ENCODE data around the gene PDE6H. TPM values are rescaled to one million over a fixed set of nuclear protein-coding genes. Genes with fewer than 3 reads are reported as not detected.
A peak's percentile ranks its signal among the peaks of the same experiment; 100 is the strongest.

Gene PDE6H
- total RNA-seq, 1 experiment from 2014 or later: not detected

- H3K36me3 ChIP-seq (ENCODE audit: low read depth): peaks cover 35% of the 10 kb centered on the region; the same call in 1 of the 2 replicates
- H3K9me2 ChIP-seq (ENCODE audit: insufficient read depth): no peaks in the 10 kb centered on the region
- intact Hi-C loops (cut with micrococcal nuclease; ENCODE audit: unreplicated experiment): no loop called here
- TF ChIP-seq CTCF (conservative IDR thresholded peaks at IDR 0.05) (no peak), EZH2 (IDR thresholded peaks at IDR 0.05; ENCODE audit: low read depth) (no peak)
- POLR2A ChIA-PET (ENCODE audit: unreplicated experiment): no interaction called here
- no peaks in the 10 kb centered on the region for H3K27me3 ChIP-seq (ENCODE audit: insufficient read depth, low read depth)
- no peak overlapping the region for H3K27ac ChIP-seq
- H3K4me3 ChIP-seq: no peak overlapping the region
- H2AFZ ChIP-seq: no peak overlapping the region
- H3K4me2 ChIP-seq: no peak overlapping the region
- BruUV-seq (replicated peaks): TSS peak; percentile 47
- no peaks in the 10 kb centered on the region for H3K9me3 ChIP-seq (ENCODE audit: insufficient read depth, low read depth)
- no peak for DNase-seq
- CTCF ChIA-PET: no interaction called here
- no peaks in the 10 kb centered on the region for H3K79me2 ChIP-seq (ENCODE audit: low read depth)
- H3F3A ChIP-seq (ENCODE audit: insufficient read depth, low read depth): no peaks in the 10 kb centered on the region
- H3K4me1 ChIP-seq (replicated peaks; ENCODE audit: insufficient read depth): peaks cover 3% of the 10 kb centered on the region
- H4K20me1 ChIP-seq (ENCODE audit: insufficient read depth): no peaks in the 10 kb centered on the region
These were observed 30.5 kb upstream of the PDE6H start for GRCh38 chr12:14942196-14942931.

- H3K27me3 ChIP-seq (ENCODE audit: insufficient read depth, low read depth): no peaks in the 10 kb centered on the region
- H3K9me2 ChIP-seq (ENCODE audit: insufficient read depth): no peaks in the 10 kb centered on the region
- peaks cover 67% of the 10 kb centered on the region for H3K36me3 ChIP-seq (ENCODE audit: low read depth)
- ChIA-PET POLR2A (ENCODE audit: unreplicated experiment) (interaction anchor here (0.7 kb wide), 1 partner anchor 77 kb away, joined by 11 read pairs; no protein-coding TSS in a partner anchor), CTCF (no interaction called here)
- peaks cover 35% of the 10 kb centered on the region for H3K4me1 ChIP-seq (replicated peaks; ENCODE audit: insufficient read depth)
- H3K9me3 ChIP-seq (ENCODE audit: insufficient read depth, low read depth): no peaks in the 10 kb centered on the region
- intact Hi-C loops (cut with micrococcal nuclease; ENCODE audit: unreplicated experiment): no loop called here
- no peak overlapping the region for H3K4me3 ChIP-seq
- H3K4me2 ChIP-seq: no peak overlapping the region
- H3K79me2 ChIP-seq (ENCODE audit: low read depth): peaks cover 15% of the 10 kb centered on the region
- BruUV-seq (replicated peaks): no TSS peak
- H3F3A ChIP-seq (ENCODE audit: insufficient read depth, low read depth): no peaks in the 10 kb centered on the region
- no peak for TF ChIP-seq EZH2 (IDR thresholded peaks at IDR 0.05; ENCODE audit: low read depth)
- no peak for TF ChIP-seq CTCF (conservative IDR thresholded peaks at IDR 0.05)
- no peak overlapping the region for H2AFZ ChIP-seq
- no peak for DNase-seq
- no peak overlapping the region for H3K27ac ChIP-seq
- no peaks in the 10 kb centered on the region for H4K20me1 ChIP-seq (ENCODE audit: insufficient read depth)
These were observed 26.7 kb upstream of the PDE6H start for GRCh38 chr12:14946162-14946561.

- TF ChIP-seq EZH2 (IDR thresholded peaks at IDR 0.05; ENCODE audit: low read depth): no peak
- no peak for TF ChIP-seq CTCF (conservative IDR thresholded peaks at IDR 0.05)
- ChIA-PET CTCF (no interaction called here), POLR2A (ENCODE audit: unreplicated experiment) (no interaction called here)
- H3K9me3 ChIP-seq (ENCODE audit: insufficient read depth, low read depth): no peaks in the 10 kb centered on the region
- no peak overlapping the region for H3K4me2 ChIP-seq
- no peaks in the 10 kb centered on the region for H4K20me1 ChIP-seq (ENCODE audit: insufficient read depth)
- peaks cover 21% of the 10 kb centered on the region for H3K79me2 ChIP-seq (ENCODE audit: low read depth)
- intact Hi-C loops (cut with micrococcal nuclease; ENCODE audit: unreplicated experiment): no loop called here
- H3K4me1 ChIP-seq (replicated peaks; ENCODE audit: insufficient read depth): peaks cover 42% of the 10 kb centered on the region
- H3F3A ChIP-seq (ENCODE audit: insufficient read depth, low read depth): peaks cover 6% of the 10 kb centered on the region; the same call in 1 of the 2 replicates
- no peaks in the 10 kb centered on the region for H3K27me3 ChIP-seq (ENCODE audit: insufficient read depth, low read depth)
- no peak overlapping the region for H3K4me3 ChIP-seq
- H3K36me3 ChIP-seq (ENCODE audit: low read depth): peaks cover 60% of the 10 kb centered on the region
- BruUV-seq (replicated peaks): no TSS peak
- H3K9me2 ChIP-seq (ENCODE audit: insufficient read depth): no peaks in the 10 kb centered on the region
- peak overlapping the region; percentile 30; the same call in 1 of the 2 replicates for H3K27ac ChIP-seq
- no peak for DNase-seq
- H2AFZ ChIP-seq: no peak overlapping the region
These were observed 26.0 kb upstream of the PDE6H start for GRCh38 chr12:14946861-14947260.
